ENCODE results near the gene KDELR3. TPM values are rescaled to one million over a fixed set of nuclear protein-coding genes. Genes with fewer than 3 reads are reported as not detected.
A peak's percentile ranks its signal among the peaks of the same experiment; 100 is the strongest.
"Not testable (repeated sequence)": the region's sequence is repeated elsewhere in the genome, so short reads cannot be mapped to it uniquely, and the experiment has no call there.

KDELR3 gene
- total RNA-seq, 1 donor from 2014 or later = 0.94 TPM

GRCh38 chr22:38456841-38457699 is 10.8 kb upstream of the KDELR3 start:
- DNase-seq = no peak

- no peak for DNase-seq
Observed at GRCh38 chr22:38460426-38460840, 7.5 kb upstream of the KDELR3 start.

- DNase-seq = no peak
Observed at GRCh38 chr22:38461057-38461413, 6.9 kb upstream of the KDELR3 start.

- DNase-seq = peak; percentile 79
Observed at GRCh38 chr22:38461414-38462081, 6.3 kb upstream of the KDELR3 start.

DNA sequence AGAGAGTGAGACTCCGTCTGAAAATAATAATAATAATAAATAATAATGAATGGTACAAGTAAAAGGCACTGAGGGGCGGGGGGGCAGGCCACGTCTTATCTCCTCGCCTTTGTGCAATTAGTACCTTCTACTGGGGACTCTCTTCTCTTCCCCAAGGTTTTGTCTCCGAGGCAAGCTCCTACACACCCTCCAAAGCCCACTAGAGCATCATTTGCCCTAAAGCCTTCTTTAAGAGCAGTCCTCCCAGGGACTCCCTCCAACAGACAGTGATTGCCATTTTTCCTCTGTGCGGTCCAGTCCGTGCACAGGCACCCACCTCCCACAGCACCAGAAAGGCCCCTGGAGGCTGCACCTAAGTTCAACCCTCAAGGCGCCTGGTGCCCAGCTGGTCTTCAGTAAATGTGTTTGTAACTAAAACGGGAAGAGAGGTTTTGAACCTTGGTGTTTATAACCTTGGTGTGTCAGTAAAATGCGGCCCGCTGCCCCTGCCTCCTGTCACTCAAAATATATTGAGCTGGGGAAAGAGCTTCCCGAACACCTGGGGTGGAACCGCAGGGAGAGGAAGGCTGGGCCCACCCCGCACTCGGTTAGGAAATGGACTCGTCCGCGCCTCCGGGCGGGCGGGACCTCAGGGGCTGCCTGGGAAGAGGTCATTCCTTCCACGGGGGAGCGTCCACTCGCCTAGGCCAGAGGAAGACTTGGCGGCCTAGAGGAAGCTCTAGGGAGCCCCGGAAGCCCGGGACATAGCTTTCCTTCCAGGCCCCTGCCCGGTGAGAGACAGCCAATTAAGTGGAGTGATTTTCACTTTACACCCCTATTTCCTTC is 4.7 kb upstream of the KDELR3 start:
- DNase-seq = no peak

GRCh38 chr22:38464992-38465672 is 2.8 kb upstream of the KDELR3 start:
- DNase-seq = no peak

GRCh38 chr22:38465673-38466490 is 2.0 kb upstream of the KDELR3 start:
- no peak for DNase-seq

DNA sequence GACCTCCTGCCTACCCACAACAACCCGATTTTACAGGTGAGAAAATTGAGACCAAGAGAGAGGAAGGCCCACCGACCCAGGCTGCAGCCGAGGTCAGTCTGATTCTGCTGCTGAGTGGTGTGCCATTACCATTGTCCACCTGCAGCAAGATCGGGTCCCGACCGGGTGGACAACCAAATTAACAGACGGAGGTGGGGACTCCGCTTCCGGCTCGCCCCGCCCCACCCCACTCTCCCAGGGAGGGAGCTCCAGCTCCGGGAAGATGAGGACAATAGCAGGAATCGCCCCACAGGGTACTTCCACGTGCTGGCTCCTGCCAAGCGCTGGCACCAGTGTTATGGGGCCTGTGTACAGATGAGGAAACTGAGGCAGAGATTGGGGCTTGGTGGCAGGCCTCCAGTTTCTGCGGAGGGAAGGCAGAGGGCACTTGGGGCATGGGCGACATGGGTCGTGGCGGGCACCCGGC is 425 bp upstream of the KDELR3 start:
- no peak for DNase-seq

DNA sequence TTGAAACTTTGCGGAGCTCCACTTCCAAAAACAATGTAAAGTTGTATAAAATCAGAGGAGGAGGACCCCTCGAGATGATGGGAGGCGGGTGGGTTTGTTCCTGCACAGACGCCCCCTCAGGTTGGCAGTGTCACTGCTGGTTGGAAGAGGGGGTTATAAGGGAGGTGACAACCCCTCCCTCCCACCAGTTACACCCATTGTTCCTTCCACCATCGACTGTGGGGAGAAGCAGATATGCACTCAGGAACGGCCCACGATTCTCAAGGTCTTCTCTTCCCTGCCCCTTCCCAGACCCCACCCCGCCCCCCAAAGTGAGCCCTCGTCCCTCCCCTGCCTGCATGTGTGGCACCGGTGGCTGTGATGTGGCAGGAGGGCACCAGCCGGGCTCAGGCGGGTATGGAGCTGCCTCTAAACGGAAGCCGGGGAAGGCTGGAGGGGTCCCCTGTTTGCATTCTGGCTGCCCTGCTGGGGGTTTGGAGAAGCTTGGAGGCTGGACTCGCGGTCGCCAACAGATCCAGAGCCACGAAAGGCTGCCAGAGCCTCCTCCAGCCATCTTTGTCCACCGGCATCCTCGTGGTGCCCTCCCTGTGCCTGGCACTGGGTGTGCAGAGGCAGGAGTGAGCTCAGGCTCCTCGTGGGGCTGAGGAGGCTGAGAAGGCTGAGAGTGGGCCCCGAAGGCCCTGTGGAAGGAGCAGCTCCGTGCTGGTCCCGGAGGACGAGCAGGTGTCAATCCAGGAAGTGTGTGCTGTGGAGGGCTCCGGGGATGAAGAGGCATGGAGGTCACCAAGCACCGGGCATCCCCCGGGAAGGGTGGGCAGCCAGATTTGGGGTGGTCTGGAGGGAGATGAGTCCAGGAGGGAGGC is 778 bp downstream of the KDELR3 start:
- DNase-seq = no peak

DNA sequence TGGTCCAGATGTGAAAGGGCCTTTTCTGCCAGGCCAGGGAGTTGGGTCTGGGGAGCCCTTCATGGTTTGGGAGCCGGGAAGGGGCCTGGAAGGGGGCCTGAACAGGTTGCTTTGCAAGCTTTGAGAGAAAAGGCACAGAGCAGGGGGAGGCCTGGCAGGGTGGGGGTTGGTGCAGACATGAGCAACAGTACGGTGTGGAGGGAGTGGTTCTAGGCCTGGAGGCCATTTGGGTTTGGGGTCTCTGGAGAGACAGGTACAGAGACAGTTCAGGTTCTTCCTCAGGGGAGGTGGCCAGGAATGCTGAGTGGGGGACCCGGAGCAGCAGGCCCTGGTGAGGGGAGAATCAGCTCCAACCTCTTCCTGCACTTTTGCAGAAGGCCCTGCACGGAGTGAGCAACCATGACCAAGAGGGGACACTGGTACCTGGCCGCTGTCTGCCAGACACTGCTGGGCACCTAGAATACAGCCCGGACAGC is 1.4 kb downstream of the KDELR3 start:
- no peak for DNase-seq

GRCh38 chr22:38470179-38470578 is 2.3 kb downstream of the KDELR3 start:
- DNase-seq = not testable (repeated sequence)

GRCh38 chr22:38471237-38471636 is 3.3 kb downstream of the KDELR3 start:
- DNase-seq = no peak

DNA sequence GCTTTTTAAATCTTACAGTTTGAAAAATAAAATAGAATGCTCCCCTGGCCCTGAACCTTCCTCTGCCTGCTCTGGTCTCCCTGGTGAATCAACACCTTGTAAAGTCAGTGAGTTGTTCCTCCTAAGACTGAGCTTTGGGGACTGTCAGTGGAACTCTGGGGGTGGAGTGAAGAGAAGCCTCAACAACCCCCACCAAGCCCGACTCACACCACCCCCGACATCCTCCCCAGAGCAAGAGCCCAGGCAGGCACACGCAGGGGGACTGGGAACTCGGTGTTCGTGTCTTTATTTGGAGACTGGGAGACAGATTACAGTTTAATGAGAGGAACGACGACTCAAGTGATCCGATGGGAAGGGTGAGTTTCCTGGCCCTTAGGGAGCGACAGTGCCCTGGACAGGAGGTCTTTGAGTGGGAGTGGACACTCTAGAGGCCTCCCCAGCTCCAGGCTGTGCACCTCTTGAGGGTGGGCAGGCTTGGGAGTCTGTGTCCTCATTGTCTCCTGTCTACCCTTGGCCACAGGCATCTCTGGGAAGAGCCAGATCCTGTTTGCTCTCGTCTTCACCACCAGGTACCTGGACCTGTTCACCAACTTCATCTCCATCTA is 6.2 kb downstream of the KDELR3 start:
- DNase-seq = peak; percentile 46

GRCh38 chr22:38477585-38477984 is 9.7 kb downstream of the KDELR3 start:
- DNase-seq = no peak

DNA sequence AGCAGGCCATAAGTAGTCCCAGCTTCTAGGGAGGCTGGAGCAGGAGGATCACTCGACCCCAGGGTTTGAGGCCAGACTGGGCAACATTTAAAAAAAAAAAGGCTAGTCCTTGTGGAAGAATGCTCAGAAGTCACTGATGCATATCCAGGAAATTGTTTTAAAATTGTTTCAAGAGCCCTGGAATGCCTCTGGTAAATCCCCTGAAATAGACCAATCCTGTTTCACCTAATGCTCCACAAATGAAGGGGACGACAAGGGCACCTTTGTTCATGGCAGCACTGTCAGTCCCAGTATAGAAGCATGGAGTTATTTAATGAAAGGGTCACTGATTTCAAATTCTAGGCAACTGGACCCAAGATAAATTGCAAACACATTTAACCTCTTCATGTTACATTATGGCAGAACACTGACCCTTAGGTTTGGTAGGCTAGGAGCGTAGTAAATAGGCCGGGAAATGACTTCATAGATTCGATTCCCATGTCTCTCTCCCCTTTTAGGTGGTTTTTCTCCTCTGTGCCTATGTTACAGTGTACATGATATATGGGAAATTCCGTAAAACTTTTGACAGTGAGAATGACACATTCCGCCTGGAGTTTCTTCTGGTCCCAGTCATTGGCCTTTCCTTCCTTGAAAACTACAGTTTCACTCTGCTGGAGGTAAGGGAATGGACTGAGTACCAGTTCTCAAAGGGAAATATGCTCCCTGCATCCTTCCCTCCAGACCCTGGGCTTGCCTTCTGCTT is 11.4 kb downstream of the KDELR3 start:
- no peak for DNase-seq

- no peak for DNase-seq
Observed at GRCh38 chr22:38481162-38481870, 13.4 kb downstream of the KDELR3 start.

DNA sequence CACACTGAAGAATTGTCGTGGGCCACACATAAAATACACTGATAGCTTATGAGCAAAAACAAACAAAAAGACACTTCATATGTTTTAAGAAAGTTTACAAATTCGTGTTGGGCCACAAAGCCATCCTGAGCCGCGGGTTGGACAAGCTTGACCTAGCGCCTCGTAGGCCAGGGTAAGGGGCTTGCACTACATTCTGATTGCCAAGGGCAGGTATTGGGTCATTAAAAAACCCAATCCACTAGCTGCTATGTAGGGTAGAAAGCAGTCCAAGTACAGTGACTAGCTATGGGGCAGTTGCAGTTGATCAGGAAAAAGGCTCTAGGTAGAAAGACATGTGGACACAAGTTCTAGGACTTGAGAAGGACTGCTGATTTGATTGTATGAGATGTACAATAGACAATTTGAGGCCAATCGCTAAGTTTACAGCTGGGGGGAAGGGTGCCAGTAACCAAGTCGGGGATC is 14.0 kb downstream of the KDELR3 start:
- DNase-seq = no peak

DNA sequence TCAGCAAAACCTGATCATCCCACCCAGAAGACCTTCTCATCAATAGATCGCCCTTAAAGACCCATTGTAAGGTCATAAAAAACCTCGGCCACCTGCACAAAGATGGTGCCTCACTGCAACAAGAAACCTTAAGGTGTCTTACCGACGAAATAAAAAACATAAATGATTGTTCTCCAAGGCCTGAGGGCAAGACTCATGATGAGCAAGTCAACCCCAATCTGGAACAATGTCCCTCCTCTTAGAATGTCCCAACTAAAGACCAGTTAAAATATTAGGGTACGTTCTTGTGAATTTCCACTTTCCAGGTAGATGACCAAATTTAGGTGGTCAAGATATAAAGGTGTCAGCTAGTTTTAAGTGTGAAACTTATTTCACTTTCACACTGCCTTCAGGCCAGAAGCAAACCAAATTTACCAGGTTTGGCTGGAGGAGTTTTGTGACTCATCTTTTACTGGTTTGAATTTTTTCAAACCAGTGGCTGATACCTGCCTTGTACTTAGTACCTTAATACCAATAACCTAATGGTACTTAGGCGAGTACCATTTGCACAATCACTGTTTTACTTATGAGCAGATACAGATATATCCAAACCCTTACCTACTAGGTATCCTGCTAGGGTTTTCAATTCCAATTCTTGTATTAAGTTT is 14.9 kb downstream of the KDELR3 start:
- no peak for DNase-seq
